OCI-M1 (cell line): ENCODE results near the gene SNRPD3.
"Not testable (repeated sequence)": the region's sequence is repeated elsewhere in the genome, so short reads cannot be mapped to it uniquely, and the experiment has no call there.

ENCODE experiments used
- DNase-seq: peaks from one replicate; lab custom pipeline; 2025; lab: John Stamatoyannopoulos, UW

Gene SNRPD3

GRCh38 chr22:24614794-24615193 lies 59.0 kb downstream of the SNRPD3 start:
- DNase-seq: not testable (repeated sequence)

DNA sequence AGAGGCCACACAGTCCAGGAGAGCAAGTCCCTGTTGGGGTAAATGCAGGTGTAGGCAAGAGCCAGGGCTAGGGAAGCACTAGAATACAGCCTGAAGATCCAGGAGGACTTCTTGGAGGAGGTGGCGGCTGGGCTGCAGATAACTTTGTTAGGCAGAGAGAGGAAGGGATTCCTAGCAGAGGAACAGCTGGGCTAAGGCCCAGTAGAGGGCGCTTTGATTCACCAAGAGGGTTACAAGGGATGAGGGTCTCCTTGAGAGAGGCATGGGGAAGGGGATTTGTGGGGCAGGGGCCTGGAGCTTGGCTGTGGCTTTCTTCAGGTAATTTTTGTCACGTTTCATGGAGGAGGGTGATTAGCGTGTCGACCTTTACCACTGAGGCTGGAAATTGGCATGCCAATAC lies 65.4 kb downstream of the SNRPD3 start:
- not testable (repeated sequence) for DNase-seq

DNA sequence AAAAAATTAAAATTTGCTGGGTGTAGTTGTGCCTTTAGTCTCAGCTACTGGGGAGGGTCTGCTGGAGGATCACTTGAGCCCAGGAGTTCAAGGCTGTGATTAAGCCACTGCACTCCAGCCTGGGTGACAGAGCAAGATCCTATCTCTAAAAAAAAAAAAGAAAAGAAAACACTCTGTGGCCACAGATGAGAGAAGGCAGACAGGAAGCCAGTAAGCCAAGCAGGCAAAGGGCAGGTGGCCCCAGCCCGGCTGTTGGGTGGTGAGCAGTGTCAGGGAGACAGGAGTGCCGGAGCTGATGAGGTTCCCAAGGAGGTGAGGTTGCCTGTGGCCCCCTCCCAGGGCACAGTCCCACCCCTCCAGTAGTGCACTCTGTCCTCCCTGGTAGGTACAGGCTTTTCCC lies 66.8 kb downstream of the SNRPD3 start:
- peak; percentile 71 for DNase-seq
